ENCODE measurements around the gene CCSER1.

Gene CCSER1

GRCh38 chr4:90585961-90586360 lies 458.8 kb downstream of the CCSER1 start:
- H3K4me3 ChIP-seq (ENCODE audit: insufficient read depth, low read length, poor library complexity, severe bottlenecking) = no peak overlapping the region
- no peaks in the 10 kb centered on the region for H3K36me3 ChIP-seq (ENCODE audit: low read length)
- no peaks in the 10 kb centered on the region for H3K9me3 ChIP-seq (ENCODE audit: insufficient read depth, low read length)
- no peak overlapping the region for H3K4me2 ChIP-seq (ENCODE audit: low read depth, low read length, poor library complexity, severe bottlenecking)
- no peaks in the 10 kb centered on the region for H3F3A ChIP-seq (ENCODE audit: insufficient read depth)
- H4K20me1 ChIP-seq (ENCODE audit: low read depth, low read length) = no peaks in the 10 kb centered on the region
- no peak for TF ChIP-seq EZH2phosphoT487 (conservative IDR thresholded peaks at IDR 0.05; ENCODE audit: low read length)
- TF ChIP-seq, protein P1, sequence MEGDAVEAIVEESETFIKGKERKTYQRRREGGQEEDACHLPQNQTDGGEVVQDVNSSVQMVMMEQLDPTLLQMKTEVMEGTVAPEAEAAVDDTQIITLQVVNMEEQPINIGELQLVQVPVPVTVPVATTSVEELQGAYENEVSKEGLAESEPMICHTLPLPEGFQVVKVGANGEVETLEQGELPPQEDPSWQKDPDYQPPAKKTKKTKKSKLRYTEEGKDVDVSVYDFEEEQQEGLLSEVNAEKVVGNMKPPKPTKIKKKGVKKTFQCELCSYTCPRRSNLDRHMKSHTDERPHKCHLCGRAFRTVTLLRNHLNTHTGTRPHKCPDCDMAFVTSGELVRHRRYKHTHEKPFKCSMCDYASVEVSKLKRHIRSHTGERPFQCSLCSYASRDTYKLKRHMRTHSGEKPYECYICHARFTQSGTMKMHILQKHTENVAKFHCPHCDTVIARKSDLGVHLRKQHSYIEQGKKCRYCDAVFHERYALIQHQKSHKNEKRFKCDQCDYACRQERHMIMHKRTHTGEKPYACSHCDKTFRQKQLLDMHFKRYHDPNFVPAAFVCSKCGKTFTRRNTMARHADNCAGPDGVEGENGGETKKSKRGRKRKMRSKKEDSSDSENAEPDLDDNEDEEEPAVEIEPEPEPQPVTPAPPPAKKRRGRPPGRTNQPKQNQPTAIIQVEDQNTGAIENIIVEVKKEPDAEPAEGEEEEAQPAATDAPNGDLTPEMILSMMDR (IDR thresholded peaks at IDR 0.05; ENCODE audit: insufficient read depth, low read length, poor library complexity, severe bottlenecking) = no peak
- H3K27ac ChIP-seq (ENCODE audit: low read depth, low read length) = no peak overlapping the region
- H3K27me3 ChIP-seq (ENCODE audit: low read length) = no peaks in the 10 kb centered on the region
- no peak overlapping the region for H3K9ac ChIP-seq (ENCODE audit: low read length)
- H3K9me2 ChIP-seq (replicated peaks; ENCODE audit: insufficient read depth, low read length) = no peaks in the 10 kb centered on the region
- no peaks in the 10 kb centered on the region for H3K79me2 ChIP-seq (ENCODE audit: insufficient read depth, low read length)
- H2AFZ ChIP-seq (ENCODE audit: low read depth, low read length, severe bottlenecking) = no peak overlapping the region

GRCh38 chr4:90586799-90587198 lies 459.6 kb downstream of the CCSER1 start:
- Histone ChIP-seq H3K36me3 (ENCODE audit: low read length) (no peaks in the 10 kb centered on the region), H3K27ac (ENCODE audit: low read depth, low read length) (no peak overlapping the region), H2AFZ (ENCODE audit: low read depth, low read length, severe bottlenecking) (no peak overlapping the region), H3K4me2 (ENCODE audit: low read depth, low read length, poor library complexity, severe bottlenecking) (no peak overlapping the region), H3K4me3 (ENCODE audit: insufficient read depth, low read length, poor library complexity, severe bottlenecking) (no peak overlapping the region), H4K20me1 (ENCODE audit: low read depth, low read length) (no peaks in the 10 kb centered on the region), H3K9me2 (replicated peaks; ENCODE audit: insufficient read depth, low read length) (no peaks in the 10 kb centered on the region), H3K9ac (ENCODE audit: low read length) (no peak overlapping the region), H3F3A (ENCODE audit: insufficient read depth) (no peaks in the 10 kb centered on the region), H3K79me2 (ENCODE audit: insufficient read depth, low read length) (no peaks in the 10 kb centered on the region), H3K9me3 (ENCODE audit: insufficient read depth, low read length) (no peaks in the 10 kb centered on the region), H3K27me3 (ENCODE audit: low read length) (no peaks in the 10 kb centered on the region)
- TF ChIP-seq, protein P1 (IDR thresholded peaks at IDR 0.05; ENCODE audit: insufficient read depth, low read length, poor library complexity, severe bottlenecking) = no peak
- no peak for TF ChIP-seq EZH2phosphoT487 (conservative IDR thresholded peaks at IDR 0.05; ENCODE audit: low read length)

GRCh38 chr4:90597927-90598326 lies 470.7 kb downstream of the CCSER1 start:
- H3K27me3 ChIP-seq (ENCODE audit: low read length) = no peaks in the 10 kb centered on the region
- no peak overlapping the region for H3K9ac ChIP-seq (ENCODE audit: low read length)
- no peaks in the 10 kb centered on the region for H3K9me3 ChIP-seq (ENCODE audit: insufficient read depth, low read length)
- no peak overlapping the region for H3K4me2 ChIP-seq (ENCODE audit: low read depth, low read length, poor library complexity, severe bottlenecking)
- no peaks in the 10 kb centered on the region for H3K9me2 ChIP-seq (replicated peaks; ENCODE audit: insufficient read depth, low read length)
- H3K79me2 ChIP-seq (ENCODE audit: insufficient read depth, low read length) = no peaks in the 10 kb centered on the region
- TF ChIP-seq EZH2phosphoT487 (conservative IDR thresholded peaks at IDR 0.05; ENCODE audit: low read length) = no peak
- TF ChIP-seq, protein P1 (IDR thresholded peaks at IDR 0.05; ENCODE audit: insufficient read depth, low read length, poor library complexity, severe bottlenecking) = no peak
- H3K36me3 ChIP-seq (ENCODE audit: low read length) = no peaks in the 10 kb centered on the region
- H3K4me3 ChIP-seq (ENCODE audit: insufficient read depth, low read length, poor library complexity, severe bottlenecking) = no peak overlapping the region
- no peaks in the 10 kb centered on the region for H4K20me1 ChIP-seq (ENCODE audit: low read depth, low read length)
- no peaks in the 10 kb centered on the region for H3F3A ChIP-seq (ENCODE audit: insufficient read depth)
- no peak overlapping the region for H3K27ac ChIP-seq (ENCODE audit: low read depth, low read length)
- H2AFZ ChIP-seq (ENCODE audit: low read depth, low read length, severe bottlenecking) = no peak overlapping the region

All from SU-DHL-6 (cell line).